ENCODE results near the gene NLGN1.

- no peak for TF ChIP-seq SMC3 (conservative IDR thresholded peaks at IDR 0.05; ENCODE audit: poor library complexity)
- no peak for TF ChIP-seq CTCF (IDR thresholded peaks at IDR 0.05; ENCODE audit: poor library complexity, severe bottlenecking)
- no peak for TF ChIP-seq EZH2 (IDR thresholded peaks at IDR 0.05; ENCODE audit: borderline replicate concordance, insufficient read depth, low read length, poor library complexity, severe bottlenecking)
- no peak for TF ChIP-seq POLR2AphosphoS5 (IDR thresholded peaks at IDR 0.05)
- no peak for TF ChIP-seq TAF1 (IDR thresholded peaks at IDR 0.05; ENCODE audit: low read depth)
- TF ChIP-seq EP300 (conservative IDR thresholded peaks at IDR 0.05; ENCODE audit: poor library complexity, severe bottlenecking): no peak
- TF ChIP-seq MXI1 (conservative IDR thresholded peaks at IDR 0.05; ENCODE audit: poor library complexity, severe bottlenecking): no peak
- TF ChIP-seq RAD21 (conservative IDR thresholded peaks at IDR 0.05): no peak
These were observed 504.9 kb downstream of the NLGN1 start for GRCh38 chr3:173902401-173902800.

All from neural cell (in vitro differentiated cells).